ENCODE measurements around the gene CCL13. TPM values are rescaled to one million over a fixed set of nuclear protein-coding genes. Genes with fewer than 3 reads are reported as not detected.

Gene CCL13
- total RNA-seq, 1 experiment from 2014 or later = not detected

DNA sequence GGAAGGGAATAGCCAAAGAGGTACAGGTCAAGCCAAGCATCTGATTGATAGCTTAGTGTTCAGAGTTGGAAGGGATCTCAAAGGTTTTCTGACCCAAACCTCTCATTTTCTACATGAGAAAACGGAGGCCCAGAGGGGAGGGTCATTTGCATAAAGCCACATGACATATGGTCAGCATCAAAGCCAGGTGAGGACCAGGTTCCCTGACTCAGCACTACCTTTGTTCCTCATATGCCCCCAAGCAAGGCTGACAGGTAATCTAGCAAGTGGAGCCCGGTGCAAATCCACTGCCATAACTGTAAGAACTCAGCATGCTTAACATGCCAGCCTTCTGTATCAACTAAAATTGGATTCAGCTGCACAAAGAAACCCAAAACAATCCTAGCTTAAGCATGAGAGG is 35.0 kb downstream of the CCL13 start:
- Histone ChIP-seq H3K36me3 (ENCODE audit: low read depth) (no peaks in the 10 kb centered on the region), H3K4me2 (no peak overlapping the region), H3F3A (ENCODE audit: insufficient read depth, low read depth) (no peaks in the 10 kb centered on the region), H3K4me3 (no peak overlapping the region), H3K4me1 (replicated peaks; ENCODE audit: insufficient read depth) (no peaks in the 10 kb centered on the region), H3K79me2 (ENCODE audit: low read depth) (no peaks in the 10 kb centered on the region), H3K9me3 (ENCODE audit: insufficient read depth, low read depth) (no peaks in the 10 kb centered on the region), H2AFZ (no peak overlapping the region), H3K27me3 (ENCODE audit: insufficient read depth, low read depth) (peaks cover 35% of the 10 kb centered on the region), H4K20me1 (ENCODE audit: insufficient read depth) (no peaks in the 10 kb centered on the region), H3K9me2 (ENCODE audit: insufficient read depth) (no peaks in the 10 kb centered on the region), H3K27ac (no peak overlapping the region)
- CTCF ChIA-PET = no interaction called here
- BruUV-seq (replicated peaks) = no TSS peak
- intact Hi-C loops (cut with micrococcal nuclease; ENCODE audit: unreplicated experiment) = no loop called here
- no peak for TF ChIP-seq EZH2 (IDR thresholded peaks at IDR 0.05; ENCODE audit: low read depth)
- TF ChIP-seq, protein P1, sequence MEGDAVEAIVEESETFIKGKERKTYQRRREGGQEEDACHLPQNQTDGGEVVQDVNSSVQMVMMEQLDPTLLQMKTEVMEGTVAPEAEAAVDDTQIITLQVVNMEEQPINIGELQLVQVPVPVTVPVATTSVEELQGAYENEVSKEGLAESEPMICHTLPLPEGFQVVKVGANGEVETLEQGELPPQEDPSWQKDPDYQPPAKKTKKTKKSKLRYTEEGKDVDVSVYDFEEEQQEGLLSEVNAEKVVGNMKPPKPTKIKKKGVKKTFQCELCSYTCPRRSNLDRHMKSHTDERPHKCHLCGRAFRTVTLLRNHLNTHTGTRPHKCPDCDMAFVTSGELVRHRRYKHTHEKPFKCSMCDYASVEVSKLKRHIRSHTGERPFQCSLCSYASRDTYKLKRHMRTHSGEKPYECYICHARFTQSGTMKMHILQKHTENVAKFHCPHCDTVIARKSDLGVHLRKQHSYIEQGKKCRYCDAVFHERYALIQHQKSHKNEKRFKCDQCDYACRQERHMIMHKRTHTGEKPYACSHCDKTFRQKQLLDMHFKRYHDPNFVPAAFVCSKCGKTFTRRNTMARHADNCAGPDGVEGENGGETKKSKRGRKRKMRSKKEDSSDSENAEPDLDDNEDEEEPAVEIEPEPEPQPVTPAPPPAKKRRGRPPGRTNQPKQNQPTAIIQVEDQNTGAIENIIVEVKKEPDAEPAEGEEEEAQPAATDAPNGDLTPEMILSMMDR (conservative IDR thresholded peaks at IDR 0.05) = no peak
- POLR2A ChIA-PET (ENCODE audit: unreplicated experiment) = no interaction called here
- DNase-seq = no peak

DNA sequence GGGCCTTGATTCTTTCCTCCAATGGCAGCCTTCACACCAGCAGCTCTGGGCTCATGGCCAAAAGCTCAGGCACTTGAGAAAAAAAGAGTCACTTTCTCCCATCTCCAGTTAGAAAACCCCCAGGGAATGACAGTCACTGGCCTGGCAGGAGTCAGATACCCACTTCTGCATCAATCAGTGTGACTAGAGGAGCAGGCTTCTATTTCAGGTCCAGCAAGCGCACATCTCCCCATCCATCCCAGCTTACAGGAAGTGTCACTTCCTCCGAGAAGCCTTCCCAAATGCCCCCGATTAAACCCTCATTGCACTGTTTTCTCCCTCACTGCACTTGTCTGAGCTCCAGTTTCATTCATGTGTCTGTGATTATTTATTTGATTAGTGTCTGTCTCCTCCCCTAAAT is 37.1 kb downstream of the CCL13 start:
- Histone ChIP-seq H3K27me3 (ENCODE audit: insufficient read depth, low read depth) (peaks cover 15% of the 10 kb centered on the region), H3K4me3 (no peak overlapping the region), H3K79me2 (ENCODE audit: low read depth) (no peaks in the 10 kb centered on the region), H3F3A (ENCODE audit: insufficient read depth, low read depth) (no peaks in the 10 kb centered on the region), H3K4me2 (no peak overlapping the region), H3K9me3 (ENCODE audit: insufficient read depth, low read depth) (no peaks in the 10 kb centered on the region), H3K27ac (no peak overlapping the region), H3K4me1 (replicated peaks; ENCODE audit: insufficient read depth) (no peaks in the 10 kb centered on the region), H3K9me2 (ENCODE audit: insufficient read depth) (no peaks in the 10 kb centered on the region), H2AFZ (no peak overlapping the region), H4K20me1 (ENCODE audit: insufficient read depth) (no peaks in the 10 kb centered on the region), H3K36me3 (ENCODE audit: low read depth) (no peaks in the 10 kb centered on the region)
- no TSS peak for BruUV-seq (replicated peaks)
- TF ChIP-seq, protein P1 (conservative IDR thresholded peaks at IDR 0.05) = no peak
- no peak for TF ChIP-seq EZH2 (IDR thresholded peaks at IDR 0.05; ENCODE audit: low read depth)
- ChIA-PET CTCF (no interaction called here), POLR2A (ENCODE audit: unreplicated experiment) (no interaction called here)
- DNase-seq = no peak
- intact Hi-C loops (cut with micrococcal nuclease; ENCODE audit: unreplicated experiment) = no loop called here

DNA sequence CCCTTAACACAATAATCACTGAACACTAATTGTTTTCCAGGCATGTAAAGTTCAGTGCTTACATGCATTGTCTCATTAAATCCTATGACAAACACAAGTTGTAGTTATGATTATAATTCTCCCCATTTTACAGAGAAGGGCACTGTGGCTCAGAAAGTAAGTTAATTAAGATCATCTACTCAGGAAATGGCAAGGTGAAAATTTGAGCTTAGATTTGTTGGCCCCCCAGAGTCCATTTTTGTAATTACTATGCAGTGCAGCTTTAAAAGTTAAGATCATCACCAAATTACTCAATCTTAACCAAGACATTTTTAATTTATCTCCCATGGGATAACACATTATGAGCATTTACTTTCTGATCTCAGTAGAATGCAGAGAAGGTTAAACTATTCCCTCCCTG is 41.0 kb downstream of the CCL13 start:
- Histone ChIP-seq H4K20me1 (ENCODE audit: insufficient read depth) (no peaks in the 10 kb centered on the region), H3K4me2 (no peak overlapping the region), H3F3A (ENCODE audit: insufficient read depth, low read depth) (no peaks in the 10 kb centered on the region), H3K9me2 (ENCODE audit: insufficient read depth) (no peaks in the 10 kb centered on the region), H3K9me3 (ENCODE audit: insufficient read depth, low read depth) (no peaks in the 10 kb centered on the region), H3K79me2 (ENCODE audit: low read depth) (no peaks in the 10 kb centered on the region), H3K27ac (no peak overlapping the region), H3K4me1 (replicated peaks; ENCODE audit: insufficient read depth) (no peaks in the 10 kb centered on the region), H3K27me3 (ENCODE audit: insufficient read depth, low read depth) (no peaks in the 10 kb centered on the region), H3K4me3 (no peak overlapping the region), H2AFZ (no peak overlapping the region), H3K36me3 (ENCODE audit: low read depth) (no peaks in the 10 kb centered on the region)
- ChIA-PET CTCF (no interaction called here), POLR2A (ENCODE audit: unreplicated experiment) (no interaction called here)
- DNase-seq = no peak
- TF ChIP-seq EZH2 (IDR thresholded peaks at IDR 0.05; ENCODE audit: low read depth) = no peak
- TF ChIP-seq, protein P1 (conservative IDR thresholded peaks at IDR 0.05) = no peak
- intact Hi-C loops (cut with micrococcal nuclease; ENCODE audit: unreplicated experiment) = no loop called here
- no TSS peak for BruUV-seq (replicated peaks)
